Measurements from ENCODE around the gene MACROH2A2.
"Not testable (repeated sequence)": the region's sequence is repeated elsewhere in the genome, so short reads cannot be mapped to it uniquely, and the experiment has no call there.

Gene MACROH2A2

GRCh38 chr10:70052462-70053217 is at the start of gene MACROH2A2:
MACROH2A2 (plus strand) TSS chr10:70052846; CDS start chr10:70075659, 22,813 bp downstream.
- DNase-seq = no peak

GRCh38 chr10:70007116-70007820 is 45.4 kb upstream of the MACROH2A2 start:
- DNase-seq = no peak

- DNase-seq = no peak
Observed at GRCh38 chr10:70031215-70031614, 21.4 kb upstream of the MACROH2A2 start.

- DNase-seq = no peak
Observed at GRCh38 chr10:70032667-70033289, 19.9 kb upstream of the MACROH2A2 start.

- DNase-seq = no peak
Observed at GRCh38 chr10:70034232-70034631, 18.4 kb upstream of the MACROH2A2 start.

GRCh38 chr10:70035531-70035930 is 17.1 kb upstream of the MACROH2A2 start:
- DNase-seq = no peak

GRCh38 chr10:70038923-70039322 is 13.7 kb upstream of the MACROH2A2 start:
- DNase-seq = no peak

- DNase-seq = no peak
Observed at GRCh38 chr10:70041016-70041415, 11.6 kb upstream of the MACROH2A2 start.

- not testable (repeated sequence) for DNase-seq
Observed at GRCh38 chr10:70041739-70042138, 10.9 kb upstream of the MACROH2A2 start.

GRCh38 chr10:70047066-70047465 is 5.6 kb upstream of the MACROH2A2 start:
- DNase-seq = not testable (repeated sequence)

- no peak for DNase-seq
Observed at GRCh38 chr10:70048030-70048723, 4.5 kb upstream of the MACROH2A2 start.

GRCh38 chr10:70051848-70052247 is 798 bp upstream of the MACROH2A2 start:
- DNase-seq = no peak

- DNase-seq = no peak
Observed at GRCh38 chr10:70053218-70053840, 683 bp downstream of the MACROH2A2 start.

GRCh38 chr10:70053841-70054288 is 1.2 kb downstream of the MACROH2A2 start:
- no peak for DNase-seq

GRCh38 chr10:70054902-70055301 is 2.3 kb downstream of the MACROH2A2 start:
- no peak for DNase-seq

- no peak for DNase-seq
Observed at GRCh38 chr10:70055550-70055949, 2.9 kb downstream of the MACROH2A2 start.

- no peak for DNase-seq
Observed at GRCh38 chr10:70057306-70057705, 4.7 kb downstream of the MACROH2A2 start.

GRCh38 chr10:70060389-70060788 is 7.7 kb downstream of the MACROH2A2 start:
- DNase-seq = no peak

GRCh38 chr10:70063418-70064098 is 10.9 kb downstream of the MACROH2A2 start:
- DNase-seq = no peak

- DNase-seq = no peak
Observed at GRCh38 chr10:70064486-70064885, 11.8 kb downstream of the MACROH2A2 start.

GRCh38 chr10:70066190-70066589 is 13.5 kb downstream of the MACROH2A2 start:
- DNase-seq = no peak

- no peak for DNase-seq
Observed at GRCh38 chr10:70067586-70067985, 14.9 kb downstream of the MACROH2A2 start.

Measured in KG1 (cell line).